Measurements from ENCODE around the gene MSLN. TPM values are rescaled to one million over a fixed set of nuclear protein-coding genes. Genes with fewer than 3 reads are reported as not detected.
"Not testable (repeated sequence)": the region's sequence is repeated elsewhere in the genome, so short reads cannot be mapped to it uniquely, and the experiment has no call there.

The MSLN gene
- total RNA-seq, 6 experiments from 2014 or later, result 0.17 to 0.61 (median 0.36) TPM

GRCh38 chr16:750485-750884, 10.0 kb upstream of the MSLN start:
- TF ChIP-seq CTCF (IDR thresholded peaks at IDR 0.05), result no peak
- DNase-seq, result no peak
- Mint-ChIP-seq H3K27me3 (ENCODE audit: insufficient read depth) (peaks cover 7% of the 10 kb centered on the region), H3K27ac (no peak overlapping the region), H3K9me3 (no peaks in the 10 kb centered on the region), H3K4me1 (ENCODE audit: low read depth) (peaks cover 6% of the 10 kb centered on the region; the same call in 1 of the 2 replicates), H3K36me3 (ENCODE audit: low read depth) (no peaks in the 10 kb centered on the region), H3K4me3 (no peak overlapping the region)

GRCh38 chr16:751152-752006, 9.2 kb upstream of the MSLN start:
- no peak overlapping the region for H3K27ac Mint-ChIP-seq
- no peak overlapping the region for H3K4me3 Mint-ChIP-seq

GRCh38 chr16:752007-752312, 8.6 kb upstream of the MSLN start:
- no peak for DNase-seq
- no peaks in the 10 kb centered on the region for H3K9me3 Mint-ChIP-seq
- H3K36me3 Mint-ChIP-seq (ENCODE audit: low read depth), result peaks cover 5% of the 10 kb centered on the region; the same call in 1 of the 2 replicates
- no peak overlapping the region for H3K27ac Mint-ChIP-seq
- H3K4me3 Mint-ChIP-seq, result no peak overlapping the region
- H3K4me1 Mint-ChIP-seq (ENCODE audit: low read depth), result peaks cover 6% of the 10 kb centered on the region; the same call in 1 of the 2 replicates
- H3K27me3 Mint-ChIP-seq (ENCODE audit: insufficient read depth), result peaks cover 12% of the 10 kb centered on the region
- no peak for TF ChIP-seq CTCF (IDR thresholded peaks at IDR 0.05)

More at GRCh38 chr16:751152-752006, 9.2 kb upstream of the MSLN start:
- peaks cover 2% of the 10 kb centered on the region; the same call in 1 of the 2 replicates for H3K36me3 Mint-ChIP-seq (ENCODE audit: low read depth)
- no peaks in the 10 kb centered on the region for H3K9me3 Mint-ChIP-seq
- peaks cover 12% of the 10 kb centered on the region for H3K27me3 Mint-ChIP-seq (ENCODE audit: insufficient read depth)
- peaks cover 6% of the 10 kb centered on the region; the same call in 1 of the 2 replicates for H3K4me1 Mint-ChIP-seq (ENCODE audit: low read depth)
- TF ChIP-seq CTCF (IDR thresholded peaks at IDR 0.05), result no peak
- DNase-seq, result no peak

GRCh38 chr16:754121-754607, 6.4 kb upstream of the MSLN start:
- H3K36me3 Mint-ChIP-seq (ENCODE audit: low read depth); H3K27ac Mint-ChIP-seq; H3K9me3 Mint-ChIP-seq; DNase-seq; H3K4me3 Mint-ChIP-seq; H3K4me1 Mint-ChIP-seq (ENCODE audit: low read depth): not testable (repeated sequence)
- peaks cover 12% of the 10 kb centered on the region for H3K27me3 Mint-ChIP-seq (ENCODE audit: insufficient read depth)

- H3K36me3 Mint-ChIP-seq (ENCODE audit: low read depth), result peaks cover 5% of the 10 kb centered on the region; the same call in 1 of the 2 replicates
- H3K4me3 Mint-ChIP-seq, result no peak overlapping the region
- H3K4me1 Mint-ChIP-seq (ENCODE audit: low read depth), result no peaks in the 10 kb centered on the region; the same call in 1 of the 2 replicates
- no peak for TF ChIP-seq CTCF (IDR thresholded peaks at IDR 0.05)
- no peaks in the 10 kb centered on the region for H3K9me3 Mint-ChIP-seq
- DNase-seq, result no peak
- H3K27me3 Mint-ChIP-seq (ENCODE audit: insufficient read depth), result peaks cover 14% of the 10 kb centered on the region
- H3K27ac Mint-ChIP-seq, result no peak overlapping the region
These were observed 5.9 kb upstream of the MSLN start for GRCh38 chr16:754656-755055.

GRCh38 chr16:756428-756827, 4.1 kb upstream of the MSLN start:
- H3K27me3 Mint-ChIP-seq (ENCODE audit: insufficient read depth), result peaks cover 17% of the 10 kb centered on the region
- no peaks in the 10 kb centered on the region for H3K9me3 Mint-ChIP-seq
- no peak for DNase-seq
- TF ChIP-seq CTCF (IDR thresholded peaks at IDR 0.05), result no peak
- H3K36me3 Mint-ChIP-seq (ENCODE audit: low read depth), result peaks cover 5% of the 10 kb centered on the region; the same call in 1 of the 2 replicates
- no peak overlapping the region for H3K4me3 Mint-ChIP-seq
- no peak overlapping the region for H3K27ac Mint-ChIP-seq
- no peaks in the 10 kb centered on the region; the same call in 1 of the 2 replicates for H3K4me1 Mint-ChIP-seq (ENCODE audit: low read depth)

Data from HFFc6 (cell line).